Measurements from ENCODE around the gene MAN2A1.

MAN2A1 gene

GRCh38 chr5:109654455-109654854, 35.3 kb upstream of the MAN2A1 start:
- TF ChIP-seq SNAI2 (CRISPR knock-in tag; IDR thresholded peaks at IDR 0.05) = no peak
- ATAC-seq = peak; percentile 53; the same call in 1 of the 3 replicates

GRCh38 chr5:109655841-109656240, 33.9 kb upstream of the MAN2A1 start:
- ATAC-seq = peak; percentile 72
- TF ChIP-seq ARNTL (CRISPR knock-in tag; IDR thresholded peaks at IDR 0.05; ENCODE audit: borderline replicate concordance, low read depth) (no peak), ZNF70 (CRISPR knock-in tag; IDR thresholded peaks at IDR 0.05) (no peak)

GRCh38 chr5:109656829-109657228, 32.9 kb upstream of the MAN2A1 start:
- ATAC-seq = peak; percentile 86
- no peak for TF ChIP-seq PPARA (CRISPR knock-in tag; IDR thresholded peaks at IDR 0.05; ENCODE audit: borderline replicate concordance)
- TF ChIP-seq SNAI2 (CRISPR knock-in tag; IDR thresholded peaks at IDR 0.05) = no peak
- no peak for TF ChIP-seq BACH2 (CRISPR knock-in tag; IDR thresholded peaks at IDR 0.05; ENCODE audit: borderline replicate concordance)
- TF ChIP-seq TOX (CRISPR knock-in tag; IDR thresholded peaks at IDR 0.05; ENCODE audit: borderline replicate concordance) = no peak
- no peak for TF ChIP-seq TSHZ2 (CRISPR knock-in tag; IDR thresholded peaks at IDR 0.05)
- TF ChIP-seq ZFP30 (CRISPR knock-in tag; IDR thresholded peaks at IDR 0.05) = no peak
- TF ChIP-seq ARNTL (CRISPR knock-in tag; IDR thresholded peaks at IDR 0.05; ENCODE audit: borderline replicate concordance, low read depth) = no peak
- TF ChIP-seq GLIS3 (CRISPR knock-in tag; IDR thresholded peaks at IDR 0.05) = no peak
- TF ChIP-seq CSDC2 (CRISPR knock-in tag; IDR thresholded peaks at IDR 0.05) = no peak

- TF ChIP-seq BACH2 (CRISPR knock-in tag; IDR thresholded peaks at IDR 0.05; ENCODE audit: borderline replicate concordance) (no peak), CSRNP3 (CRISPR knock-in tag; IDR thresholded peaks at IDR 0.05) (no peak), ZNF70 (CRISPR knock-in tag; IDR thresholded peaks at IDR 0.05) (no peak), PATZ1 (CRISPR knock-in tag; IDR thresholded peaks at IDR 0.05; ENCODE audit: borderline replicate concordance) (no peak), ZFP30 (CRISPR knock-in tag; IDR thresholded peaks at IDR 0.05) (no peak), RARB (CRISPR knock-in tag; IDR thresholded peaks at IDR 0.05) (no peak), CREB5 (CRISPR knock-in tag; IDR thresholded peaks at IDR 0.05; ENCODE audit: low read depth) (no peak), ARNTL (CRISPR knock-in tag; IDR thresholded peaks at IDR 0.05; ENCODE audit: borderline replicate concordance, low read depth) (no peak), TOX (CRISPR knock-in tag; IDR thresholded peaks at IDR 0.05; ENCODE audit: borderline replicate concordance) (no peak), ISL1 (CRISPR knock-in tag; IDR thresholded peaks at IDR 0.05) (no peak), ZFP3 (CRISPR knock-in tag; IDR thresholded peaks at IDR 0.05) (no peak), ESRRG (CRISPR knock-in tag; IDR thresholded peaks at IDR 0.05) (no peak), TSHZ2 (CRISPR knock-in tag; IDR thresholded peaks at IDR 0.05) (no peak), ZNF8 (CRISPR knock-in tag; IDR thresholded peaks at IDR 0.05) (no peak), TCF4 (CRISPR knock-in tag; IDR thresholded peaks at IDR 0.05; ENCODE audit: borderline replicate concordance) (no peak), SNAI2 (CRISPR knock-in tag; IDR thresholded peaks at IDR 0.05) (no peak), ZNF565 (CRISPR knock-in tag; conservative IDR thresholded peaks at IDR 0.05; ENCODE audit: low read depth) (no peak), OSR1 (CRISPR knock-in tag; IDR thresholded peaks at IDR 0.05) (no peak), POU6F1 (CRISPR knock-in tag; IDR thresholded peaks at IDR 0.05; ENCODE audit: borderline replicate concordance, low read depth) (no peak)
- ATAC-seq = no peak
These were observed 29.8 kb upstream of the MAN2A1 start for GRCh38 chr5:109659901-109660300.
